GM15510 (cell line): ENCODE results near the gene FRS2.

ENCODE experiments used
- POLR2A ChIP-seq: IDR thresholded peaks from 3 replicates; pipeline ENCODE4 v1.6.1; 2011; ENCODE audit warnings: borderline replicate concordance; ENCODE audit not compliant: insufficient read length; ENCODE audit errors: extremely low read depth

FRS2 gene

GRCh38 chr12:69602954-69603353, 132.8 kb downstream of the FRS2 start:
- no peak for TF ChIP-seq POLR2A

- no peak for TF ChIP-seq POLR2A
Observed at GRCh38 chr12:69608114-69608513, 137.9 kb downstream of the FRS2 start.

- no peak for TF ChIP-seq POLR2A
Observed at GRCh38 chr12:69610126-69610525, 139.9 kb downstream of the FRS2 start.

- TF ChIP-seq POLR2A, result no peak
Observed at GRCh38 chr12:69610729-69611128, 140.5 kb downstream of the FRS2 start, which contains the start of gene LRRC10. Gene LRRC10 (minus strand): TSS chr12:69610907. CDS start chr12:69610838, 69 bp downstream.

- TF ChIP-seq POLR2A, result no peak
Observed at GRCh38 chr12:69613351-69613750, 143.2 kb downstream of the FRS2 start.

GRCh38 chr12:69616025-69616424, 145.8 kb downstream of the FRS2 start:
- TF ChIP-seq POLR2A, result no peak

- no peak for TF ChIP-seq POLR2A
Observed at GRCh38 chr12:69619050-69619449, 148.9 kb downstream of the FRS2 start.

GRCh38 chr12:69620077-69620476, 149.9 kb downstream of the FRS2 start:
- no peak for TF ChIP-seq POLR2A

GRCh38 chr12:69620921-69621320, 150.7 kb downstream of the FRS2 start:
- no peak for TF ChIP-seq POLR2A

- TF ChIP-seq POLR2A, result no peak
Observed at GRCh38 chr12:69621551-69621950, 151.4 kb downstream of the FRS2 start.

GRCh38 chr12:69623970-69624369, 153.8 kb downstream of the FRS2 start:
- TF ChIP-seq POLR2A, result no peak

- TF ChIP-seq POLR2A, result no peak
Observed at GRCh38 chr12:69627501-69627900, 157.3 kb downstream of the FRS2 start.
